NCI-H128 (cell line): ENCODE measurements around the gene GPR153.

Experiments used
- DNase-seq: peaks from one replicate; lab custom pipeline; 2025; ENCODE audit not compliant: unreplicated experiment; lab: John Stamatoyannopoulos, UW

The GPR153 gene

DNA sequence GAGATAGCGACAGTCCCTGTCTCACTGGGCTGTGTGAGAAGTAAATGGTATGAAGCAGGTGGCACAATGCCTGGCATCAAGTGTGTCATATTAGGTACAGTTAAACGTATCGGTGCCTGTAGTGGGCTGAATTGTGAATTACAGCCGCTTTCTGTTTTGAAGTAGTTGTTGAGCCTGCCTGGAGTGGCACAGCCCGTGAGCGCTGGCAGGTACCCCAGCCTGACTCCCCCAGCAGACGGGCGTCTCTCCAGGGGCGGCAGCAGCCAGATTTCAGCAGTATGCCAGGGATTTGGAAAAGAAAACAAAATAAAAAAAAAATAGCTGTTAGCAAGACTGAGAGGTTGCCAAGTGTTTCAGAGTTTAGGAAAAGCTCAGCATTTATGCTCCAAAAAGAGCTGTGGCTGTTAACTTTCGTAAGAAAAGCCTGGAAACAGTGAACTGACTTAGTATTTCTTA lies 26.6 kb upstream of the GPR153 start:
- DNase-seq = peak; percentile 54

DNA sequence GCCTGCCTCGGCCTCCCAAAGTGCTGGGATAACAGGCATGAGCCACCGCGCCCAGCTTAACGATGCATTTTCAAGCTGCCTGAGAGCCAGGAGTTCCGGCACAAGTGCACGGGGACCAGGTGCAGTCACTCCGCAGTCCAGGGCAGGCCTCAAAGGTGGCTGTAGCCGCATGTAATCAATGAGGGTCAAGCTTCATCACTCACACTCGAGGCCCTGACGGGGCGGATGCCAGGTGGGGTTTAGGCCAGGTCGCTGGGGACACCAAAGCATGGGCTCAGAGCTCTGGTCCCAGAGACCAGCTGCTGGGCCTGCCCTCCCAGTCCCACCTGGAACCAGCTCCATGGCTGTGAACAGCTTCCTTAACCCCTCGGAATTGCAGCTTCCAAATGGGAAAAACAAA lies 26.1 kb upstream of the GPR153 start:
- no peak for DNase-seq

DNA sequence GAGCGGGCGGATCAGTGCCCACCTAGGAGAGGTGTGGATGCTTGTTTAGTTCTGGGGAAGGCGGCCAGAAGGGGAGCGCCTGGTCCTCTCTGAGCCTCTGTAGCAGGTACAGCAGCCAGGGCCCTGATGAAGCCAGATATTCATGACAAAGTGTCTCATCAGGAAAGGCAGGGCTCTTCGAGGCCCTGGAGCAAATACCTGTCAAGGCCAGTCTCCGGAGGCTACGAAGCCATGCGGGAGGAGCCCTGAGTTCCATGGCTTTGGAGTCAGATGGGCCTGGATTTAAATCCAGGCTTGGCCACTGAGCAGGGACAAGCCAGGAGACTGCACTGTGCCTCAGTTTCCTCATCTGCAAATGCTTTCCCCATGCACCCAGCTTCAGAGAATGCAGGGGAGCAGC lies 25.4 kb upstream of the GPR153 start:
- DNase-seq = no peak

DNA sequence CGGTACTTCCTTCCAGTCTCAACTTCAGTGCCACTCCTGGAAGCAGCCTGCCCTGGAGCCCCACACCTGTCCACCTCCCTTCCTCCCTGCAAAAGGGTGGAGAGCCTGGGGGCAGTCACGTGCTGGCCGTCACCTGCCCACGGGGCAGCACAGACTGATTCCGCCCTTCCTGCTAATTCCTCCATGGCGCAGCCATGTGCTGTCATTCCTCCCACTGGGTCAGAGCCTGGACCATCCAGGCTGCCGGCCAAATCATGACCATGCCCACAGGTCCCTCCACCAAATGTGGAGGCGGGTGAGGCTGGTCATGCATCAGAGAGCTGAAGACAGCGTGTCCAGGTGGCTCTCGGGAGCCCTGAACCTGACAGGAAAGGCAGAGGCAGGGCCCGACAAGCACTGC lies 24.4 kb upstream of the GPR153 start:
- no peak for DNase-seq

DNA sequence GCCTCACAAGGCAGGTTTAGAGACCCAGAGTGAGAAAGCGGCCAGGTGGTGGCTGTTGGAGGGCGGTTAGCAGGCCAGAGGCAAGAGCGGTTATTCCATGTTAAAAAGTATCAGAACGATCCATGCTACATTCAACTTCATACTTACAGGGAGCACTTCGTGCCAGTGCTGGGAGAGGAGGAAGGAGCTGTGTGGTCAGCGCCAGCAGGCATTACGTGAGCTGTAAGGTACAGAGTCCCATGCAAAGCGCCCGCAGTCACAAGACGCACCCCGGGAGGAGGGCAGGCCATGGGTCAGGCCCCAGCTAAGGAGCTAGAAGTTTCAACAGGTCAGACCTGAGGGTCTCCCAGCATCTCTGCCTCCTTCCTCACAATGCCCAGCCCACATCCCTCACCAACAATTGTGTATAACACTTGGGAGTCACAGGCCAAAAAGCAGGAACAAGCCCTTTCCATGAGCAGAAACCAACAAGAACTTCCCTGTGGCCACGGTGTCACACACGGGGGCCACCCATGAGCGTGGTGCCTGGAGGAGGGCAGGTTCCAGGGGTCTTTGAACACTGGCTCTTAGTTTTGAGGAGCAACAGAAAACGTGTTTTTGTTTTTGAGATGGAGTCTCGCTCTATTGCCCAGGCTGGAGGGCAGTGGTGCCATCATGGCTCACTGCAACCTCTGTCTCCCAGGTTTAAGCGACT lies 21.8 kb upstream of the GPR153 start:
- DNase-seq = no peak

DNA sequence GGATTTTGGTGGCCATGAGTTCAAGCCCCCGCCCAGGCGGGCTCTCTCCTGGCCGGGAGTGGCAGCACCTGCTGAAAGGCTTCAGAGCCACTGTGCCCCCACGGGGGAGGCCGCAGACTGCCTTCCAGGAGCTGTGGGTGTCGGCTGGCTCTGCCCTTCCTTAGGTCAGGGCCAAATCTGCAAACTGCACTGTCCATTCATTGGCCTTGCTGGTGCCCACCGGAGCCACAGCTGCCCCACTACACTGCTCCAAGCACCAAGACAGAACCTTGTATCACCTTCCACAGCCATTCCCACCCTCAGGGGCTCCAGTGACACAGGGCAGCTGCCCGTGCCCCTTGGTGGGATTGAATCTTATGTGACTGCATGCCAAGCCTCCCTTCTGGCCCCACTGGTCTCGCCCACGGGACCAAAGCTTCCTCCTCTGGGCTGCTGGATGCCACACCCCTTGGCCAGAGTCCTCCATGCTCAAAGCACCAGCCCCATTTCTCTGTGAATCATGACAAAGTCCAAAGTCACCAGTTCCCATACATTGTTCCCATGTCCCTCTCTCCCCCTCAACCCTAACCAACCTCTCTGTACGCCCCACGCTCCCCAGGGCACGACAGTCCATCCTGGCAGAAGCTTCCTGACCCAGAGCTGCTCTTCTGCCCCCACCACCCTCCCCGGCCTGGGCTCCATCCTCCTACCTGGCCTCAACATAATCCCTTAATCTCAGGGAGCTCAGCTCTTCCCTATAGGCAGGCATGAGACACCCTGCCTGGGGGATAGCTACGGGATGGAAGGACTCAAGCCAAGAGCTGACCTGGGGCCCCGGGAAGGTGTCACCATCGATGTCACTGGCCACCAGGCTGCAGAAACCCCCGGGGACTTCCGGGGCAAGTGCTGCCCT lies 20.9 kb upstream of the GPR153 start:
- no peak for DNase-seq

DNA sequence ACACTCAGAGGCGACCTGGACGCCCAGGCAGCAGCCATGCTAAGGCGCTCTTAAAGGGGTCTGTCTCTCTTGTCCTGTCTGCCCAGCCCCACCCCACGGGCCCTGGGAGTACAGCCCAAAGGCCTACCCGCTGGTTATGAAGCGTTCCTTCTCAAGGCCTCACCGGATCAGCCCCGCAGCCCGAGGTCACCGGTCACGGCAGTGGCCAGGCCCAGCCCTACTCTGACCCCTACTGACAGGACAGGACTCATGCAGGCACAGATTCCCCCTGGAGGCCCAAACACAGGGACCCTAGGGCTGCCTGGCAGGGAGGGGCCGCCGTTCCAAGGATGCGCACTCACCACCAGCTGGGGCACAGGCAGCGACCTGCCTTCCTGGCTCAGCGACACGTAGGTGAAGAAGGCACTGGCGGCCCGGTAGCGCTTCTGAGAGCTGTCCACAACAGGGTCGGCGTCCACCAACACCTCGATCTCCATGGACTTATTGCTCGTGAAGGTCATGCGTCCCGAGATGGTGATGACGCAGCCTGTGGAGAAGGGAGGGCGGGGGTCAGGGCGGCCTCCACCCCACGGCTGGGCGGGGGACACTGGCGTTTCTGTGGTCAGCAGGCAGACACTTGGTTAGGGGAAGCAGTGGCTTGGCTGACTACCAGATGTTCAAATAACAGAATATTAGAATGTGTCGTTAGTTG lies 20.0 kb upstream of the GPR153 start:
- DNase-seq = no peak

DNA sequence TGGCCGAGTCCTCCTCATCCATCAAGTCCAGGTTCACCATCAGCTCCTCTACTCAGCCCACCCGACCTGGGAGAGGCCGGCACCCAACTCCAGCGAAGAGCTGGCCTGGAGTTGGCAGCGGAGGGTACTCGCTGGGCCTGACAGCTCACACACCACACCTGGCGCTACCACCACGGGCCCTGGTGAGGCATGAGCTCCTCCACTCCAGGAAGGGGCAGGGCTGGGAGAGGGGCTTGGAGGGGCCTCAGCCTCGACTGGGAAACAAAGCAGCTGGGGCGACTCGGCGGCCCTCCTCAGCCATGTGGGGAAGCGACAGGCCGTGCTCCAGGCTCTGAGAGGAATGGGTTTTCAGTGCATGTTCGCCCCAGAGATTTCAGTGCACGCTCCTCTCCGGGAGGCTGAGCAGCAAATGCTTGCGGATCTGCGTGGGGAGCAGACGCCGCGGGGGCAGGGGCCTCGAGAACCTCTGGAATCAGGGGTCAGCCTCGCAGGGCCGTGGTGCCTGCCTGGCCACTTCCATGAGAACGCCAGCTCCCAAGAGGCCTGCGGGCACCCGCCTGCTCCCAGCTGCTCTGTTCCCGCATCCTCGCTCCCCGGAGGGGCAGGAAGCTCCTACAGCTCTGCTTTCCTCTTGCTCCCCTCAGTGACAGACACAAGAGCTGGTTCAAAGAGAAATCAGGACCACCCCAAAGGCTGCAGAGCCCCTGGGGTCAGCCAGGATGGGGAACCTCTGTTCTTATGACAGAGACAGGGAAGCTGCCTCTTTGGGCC lies 18.9 kb upstream of the GPR153 start:
- DNase-seq = no peak

DNA sequence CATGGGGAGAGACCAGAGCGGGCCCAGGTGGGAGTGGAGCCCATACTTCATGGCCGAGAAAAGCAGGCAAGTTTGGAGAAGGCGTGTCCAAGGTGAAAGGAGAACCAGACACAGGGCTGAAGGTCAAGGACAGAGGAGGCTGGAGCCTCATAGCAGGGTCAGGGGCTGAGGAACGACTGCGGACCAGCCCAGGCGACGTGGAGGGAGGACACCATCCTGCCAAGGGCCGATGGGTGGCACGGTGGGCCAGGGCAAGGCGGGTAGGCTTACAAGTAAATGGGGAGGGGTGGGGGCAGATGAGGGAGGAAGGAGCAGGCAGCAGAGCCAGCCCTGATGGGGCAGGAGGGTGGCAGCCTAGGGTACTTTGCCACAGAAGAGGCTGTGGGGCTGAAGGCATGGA lies 18.2 kb upstream of the GPR153 start:
- DNase-seq = no peak

DNA sequence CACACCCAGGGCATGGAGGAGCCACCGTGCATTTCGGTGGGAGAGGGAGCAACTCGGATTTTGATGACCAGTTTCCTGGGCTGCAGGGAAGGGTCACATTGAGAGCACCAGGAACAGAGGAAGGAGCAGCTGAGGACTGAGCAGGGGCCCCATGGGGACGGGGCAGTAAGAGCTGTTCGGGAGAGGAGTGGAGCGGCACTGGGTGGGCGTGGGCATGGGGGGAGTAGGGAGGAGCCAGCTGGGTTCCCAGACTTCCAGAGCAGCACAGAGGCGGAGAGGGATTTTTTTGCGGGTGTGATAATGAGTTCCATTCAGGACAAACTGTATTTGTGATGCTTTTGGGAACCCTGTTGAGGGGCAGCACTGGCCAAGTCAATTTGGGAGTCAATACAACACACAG lies 17.4 kb upstream of the GPR153 start:
- no peak for DNase-seq

DNA sequence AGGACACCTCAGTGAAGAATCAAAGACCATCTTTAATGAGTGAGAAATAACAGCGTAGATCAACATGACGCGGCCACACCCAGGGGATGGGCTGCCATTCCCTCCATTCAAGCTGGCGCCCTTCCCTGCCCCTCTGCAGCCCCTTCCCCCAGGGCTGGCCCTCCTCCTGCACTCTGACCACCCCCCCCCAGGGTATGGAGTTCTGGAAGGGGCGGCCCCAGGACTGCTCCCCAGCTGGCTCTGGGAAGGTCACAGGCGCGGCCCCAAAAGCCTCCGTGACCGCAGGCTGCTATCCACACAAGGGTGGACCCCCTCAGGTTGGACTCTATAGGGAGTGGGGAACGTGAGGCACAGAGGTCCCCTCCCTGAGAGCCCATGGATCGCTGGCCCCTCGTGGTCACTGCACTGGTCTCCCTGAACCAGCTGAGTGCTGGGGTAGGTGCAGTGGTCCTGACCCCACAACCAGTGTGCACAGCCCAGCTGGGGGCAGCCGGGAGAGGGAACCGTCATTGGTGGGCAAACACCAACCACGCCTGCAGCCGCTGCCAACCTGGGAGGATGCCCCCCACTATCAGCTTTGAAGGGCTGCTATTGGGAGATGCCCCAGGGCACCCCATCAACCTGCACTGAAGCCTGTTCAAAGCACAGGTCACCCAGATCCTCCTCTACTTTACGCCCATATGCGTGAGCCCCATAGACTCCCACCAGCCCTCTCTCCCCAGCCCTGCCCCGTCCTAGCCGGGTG lies 16.1 kb upstream of the GPR153 start:
- no peak for DNase-seq

DNA sequence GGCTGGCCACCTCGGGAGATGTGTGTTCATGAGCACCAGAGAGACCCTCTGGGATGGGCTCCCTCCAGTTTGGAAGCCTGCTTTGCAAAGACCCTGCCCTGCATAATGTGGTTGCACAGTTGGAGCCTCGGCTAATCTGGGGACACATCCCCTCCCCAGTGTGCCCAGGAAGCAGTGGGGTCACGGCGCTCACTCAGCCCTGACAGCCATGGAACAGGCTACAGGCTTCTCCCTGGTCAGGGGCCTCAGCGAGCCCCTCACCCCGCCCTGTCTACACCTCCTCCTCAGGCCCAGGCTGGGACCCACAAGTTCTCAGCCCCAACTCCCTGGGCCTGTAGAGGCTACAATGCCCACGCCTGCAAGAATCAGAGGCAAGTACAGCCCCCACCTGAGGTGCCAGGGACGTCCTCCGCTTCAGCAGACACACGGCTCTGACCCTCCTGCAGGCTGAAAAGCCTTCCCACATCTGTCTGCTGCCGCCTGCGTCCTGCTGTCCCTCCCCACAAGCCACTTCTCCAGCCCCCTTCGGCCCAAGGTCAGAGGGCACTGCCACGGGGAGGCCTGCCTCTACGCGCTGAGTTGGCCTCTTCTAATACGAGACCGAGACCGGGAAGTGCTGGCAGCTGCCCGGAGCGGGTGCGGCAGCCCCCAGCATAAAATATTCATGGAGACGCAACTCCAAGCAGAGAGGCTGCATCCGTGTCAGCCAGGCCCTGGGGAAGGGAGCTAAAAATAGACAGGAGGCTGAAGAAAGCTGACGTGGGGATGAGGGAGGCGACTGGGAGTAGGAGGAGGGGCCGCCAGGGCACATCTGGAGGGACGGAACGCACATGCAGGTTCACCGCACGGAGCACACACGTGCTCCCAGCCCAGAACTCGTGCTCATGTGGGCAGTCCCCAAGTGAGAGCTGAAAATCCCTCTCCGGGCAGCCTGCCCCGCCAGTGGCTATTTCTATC lies 15.2 kb upstream of the GPR153 start:
- DNase-seq = no peak

DNA sequence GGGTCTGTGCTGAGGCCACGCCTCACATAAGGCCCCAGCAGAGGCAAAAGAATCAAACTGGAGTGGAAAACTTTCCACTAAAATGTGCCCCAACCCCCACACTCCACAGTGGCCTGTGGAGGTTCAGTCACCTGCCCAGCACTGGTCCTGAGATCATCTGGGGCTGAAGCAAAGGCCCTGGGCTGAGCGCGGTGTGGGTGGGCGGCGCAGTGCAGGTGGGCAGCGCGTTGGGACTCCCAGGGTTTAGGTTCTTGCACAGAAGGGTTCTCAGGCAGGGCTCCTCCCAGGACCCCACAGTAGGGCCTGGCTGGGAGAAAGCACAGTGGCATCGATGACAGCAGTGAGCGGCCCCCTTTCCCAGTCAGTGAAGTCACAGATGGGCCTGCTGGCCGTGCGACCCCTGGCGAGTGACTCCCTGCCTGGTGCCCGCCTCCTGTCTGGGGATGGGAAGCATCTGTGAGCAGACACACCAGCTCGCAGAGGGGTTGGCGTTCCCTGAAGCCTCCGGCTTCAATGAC lies 13.8 kb upstream of the GPR153 start:
- DNase-seq = no peak

DNA sequence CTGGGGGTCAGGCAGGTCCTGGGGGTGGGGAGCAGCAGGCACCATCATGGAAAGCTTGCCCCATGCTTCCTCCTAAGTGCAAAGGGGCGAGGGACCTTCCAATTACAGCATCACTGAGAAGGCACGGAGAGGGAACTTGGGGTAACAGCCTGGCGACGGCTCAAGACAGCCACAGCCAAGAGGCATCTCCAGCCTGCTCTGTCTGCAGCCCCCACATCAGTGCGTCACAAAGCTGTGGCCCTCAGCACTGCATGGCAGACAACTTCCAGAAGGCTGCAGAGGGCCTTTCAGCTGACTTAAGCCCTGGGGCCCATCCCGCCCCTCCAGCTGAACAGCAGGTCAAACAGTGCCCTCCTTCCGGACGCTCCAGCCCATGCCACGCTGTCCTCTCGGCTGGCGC lies 13.2 kb upstream of the GPR153 start:
- no peak for DNase-seq

DNA sequence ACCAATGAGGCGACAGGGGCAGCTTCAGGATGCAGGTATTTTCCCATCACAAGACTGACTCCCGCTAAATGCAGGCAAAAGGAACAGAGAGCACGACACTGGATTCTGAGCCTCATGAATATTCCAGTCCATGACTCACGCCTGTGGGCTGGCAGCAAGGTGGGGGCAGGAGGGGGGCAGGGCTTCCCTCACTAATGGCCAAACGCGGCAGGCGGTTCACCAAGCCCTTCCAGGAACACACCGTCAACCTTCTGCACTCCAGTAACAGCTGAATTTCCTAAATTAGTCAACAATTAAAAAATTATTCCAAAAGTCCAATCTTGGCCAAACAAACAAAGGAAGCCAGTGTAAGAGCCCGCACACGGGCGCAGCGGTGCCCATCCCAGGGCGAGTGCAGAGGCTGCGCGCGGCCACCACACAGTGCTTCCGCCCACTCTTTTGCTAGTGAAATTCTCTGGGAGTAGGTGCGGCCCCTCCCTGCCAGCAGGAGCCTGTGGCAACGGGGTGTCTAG lies 12.5 kb upstream of the GPR153 start:
- no peak for DNase-seq

DNA sequence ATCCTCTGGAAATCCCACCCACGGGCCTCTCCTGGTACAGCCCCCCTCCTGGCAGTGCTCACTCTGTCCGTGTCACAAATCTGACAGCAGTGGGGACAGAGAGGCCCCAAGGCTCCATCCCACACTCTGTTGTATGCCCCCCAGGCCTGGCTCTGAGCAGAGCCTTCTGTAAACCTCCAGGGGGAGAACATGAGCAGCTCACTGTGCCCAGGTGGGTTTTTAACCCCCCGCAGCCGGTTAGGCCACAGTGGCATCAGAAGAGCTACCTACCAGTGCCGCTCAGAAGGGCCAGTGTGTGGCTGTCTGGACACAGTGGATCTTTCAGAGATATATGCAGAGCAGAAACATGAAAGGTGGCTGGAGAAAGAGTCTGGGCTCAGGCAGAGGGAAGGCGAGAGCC lies 12.0 kb upstream of the GPR153 start:
- DNase-seq = no peak

DNA sequence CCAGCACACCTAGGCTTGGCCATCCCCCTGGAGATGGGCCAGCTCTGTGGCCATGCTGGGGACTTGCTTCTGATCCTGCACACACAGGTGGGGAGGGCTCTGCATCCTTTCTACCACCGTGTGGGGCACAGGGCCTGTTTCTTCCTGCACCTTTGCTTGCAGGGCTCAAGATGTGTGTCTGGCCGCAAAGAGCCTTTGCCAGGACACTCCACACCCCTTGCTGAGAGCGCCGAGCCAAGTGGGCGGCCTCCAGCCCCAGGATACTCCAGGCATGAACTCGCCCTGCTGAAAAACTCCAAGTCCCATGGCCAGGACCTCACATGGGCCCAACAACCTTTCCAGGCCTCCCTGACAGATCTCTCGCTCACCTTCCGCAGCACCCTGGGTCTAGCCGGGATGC lies 11.6 kb upstream of the GPR153 start:
- DNase-seq = no peak

DNA sequence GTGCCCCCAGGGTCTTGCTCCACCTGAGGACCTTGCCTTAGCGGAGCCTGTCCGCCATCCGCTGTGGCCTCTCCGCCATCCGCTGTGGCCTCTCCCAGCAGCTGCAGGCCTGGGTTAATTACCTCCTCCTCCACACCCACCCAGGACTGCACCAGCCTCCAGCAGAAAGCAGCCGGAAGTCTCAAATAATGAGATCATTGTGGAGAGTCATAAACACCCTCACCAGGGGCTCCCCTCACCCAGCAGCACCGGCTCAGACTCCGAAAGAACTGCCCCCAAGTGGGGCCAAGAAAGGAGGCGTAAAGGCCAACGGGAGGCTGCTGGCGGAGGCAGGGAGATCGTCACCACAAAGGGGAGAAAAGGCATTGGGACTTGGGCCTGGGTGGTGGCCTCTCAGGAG lies 10.7 kb upstream of the GPR153 start:
- DNase-seq = no peak

DNA sequence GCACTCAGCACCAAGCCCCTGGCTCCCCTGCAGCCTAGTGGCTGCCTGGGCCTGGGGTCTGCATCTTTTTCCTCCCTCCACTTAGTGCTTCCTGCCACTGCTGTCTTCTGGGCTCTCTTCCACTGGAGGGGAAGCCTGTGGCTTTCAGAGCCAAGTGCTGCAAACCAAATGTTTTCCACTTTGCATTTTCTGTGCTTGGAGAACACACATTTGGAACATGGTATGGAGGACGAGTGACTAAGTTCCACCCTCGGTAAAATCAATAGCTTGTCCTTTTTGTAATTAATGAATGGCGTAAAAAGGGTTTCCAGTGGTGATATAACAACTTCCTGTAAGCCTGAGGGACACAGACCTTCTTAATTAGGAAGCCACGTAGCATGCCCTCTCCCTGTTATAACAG lies 10.1 kb upstream of the GPR153 start:
- DNase-seq = no peak
